ENCODE measurements around the gene NABP2. TPM values are rescaled to one million over a fixed set of nuclear protein-coding genes. Genes with fewer than 3 reads are reported as not detected.

The NABP2 gene
- total RNA-seq, 1 experiment from 2014 or later: 49.0 TPM

GRCh38 chr12:56202366-56202765 lies 21.8 kb upstream of the NABP2 start:
- no peak overlapping the region for H4K8ac ChIP-seq (replicated peaks; ENCODE audit: insufficient read length, low read depth, low read length)
- no peaks in the 10 kb centered on the region for H3K79me2 ChIP-seq (ENCODE audit: insufficient read depth, low read length)
- Mint-ChIP-seq H3K27me3 (ENCODE audit: low read depth) (no peaks in the 10 kb centered on the region), H3K4me3 (no peak overlapping the region), H3K36me3 (ENCODE audit: insufficient read depth in 1 of 3, low read depth in 3 of 3) (peaks cover 12 to 35% (median 25%) of the 10 kb centered on the region in 3 experiments; a peak in 6 of 7 replicates), H3K4me1 (peaks cover 5 to 10% of the 10 kb centered on the region in 2 experiments), H3K9me3 (no peaks in the 10 kb centered on the region), H3K27ac (no peak overlapping the region; a peak in 1 of 7 replicates)
- H3K4me1 ChIP-seq (ENCODE audit: insufficient read depth, low read length): no peaks in the 10 kb centered on the region
- no peak overlapping the region for H3K23ac ChIP-seq (ENCODE audit: insufficient read length, low read depth, low read length)
- H3K23me2 ChIP-seq (ENCODE audit: insufficient read length, low read depth, low read length, poor library complexity, severe bottlenecking): no peaks in the 10 kb centered on the region
- no peak overlapping the region for H3K4me2 ChIP-seq (ENCODE audit: insufficient read depth, insufficient read length, low read length)
- H2BK5ac ChIP-seq (ENCODE audit: insufficient read length, low read length): no peak overlapping the region
- no peak overlapping the region for H3K4ac ChIP-seq (ENCODE audit: low read depth, low read length)
- no peak overlapping the region for H4K91ac ChIP-seq (ENCODE audit: insufficient read length, low read depth, low read length)
- no peak overlapping the region for H3K18ac ChIP-seq (ENCODE audit: insufficient read length, low read depth, low read length)
- H3T11ph ChIP-seq (ENCODE audit: low read length): no peak overlapping the region
- no peak overlapping the region for H2BK12ac ChIP-seq (ENCODE audit: insufficient read length, low read depth, low read length)
- H3K27me3 ChIP-seq (ENCODE audit: insufficient read depth, low read length): no peaks in the 10 kb centered on the region
- no peak overlapping the region for H3K9ac ChIP-seq (ENCODE audit: extremely low read depth, insufficient read length, low read length)
- no CpG with 5 or more reads among the region's 1 CpG for WGBS (ENCODE audit: extremely low coverage, insufficient read length, low lambda C conversion rate)
- H4K5ac ChIP-seq (ENCODE audit: insufficient read length, low read depth, low read length): no peak overlapping the region
- no peak for DNase-seq
- H3K14ac ChIP-seq (ENCODE audit: insufficient read depth, low read length): no peak overlapping the region
- no peaks in the 10 kb centered on the region for H4K20me1 ChIP-seq (ENCODE audit: control insufficient read depth, insufficient read depth, insufficient read length)
- no peak overlapping the region for H2AK5ac ChIP-seq (ENCODE audit: insufficient read length, low read length)
- H3K79me1 ChIP-seq (ENCODE audit: insufficient read depth, low read depth, low read length, poor library complexity, severe bottlenecking): no peaks in the 10 kb centered on the region
- no peaks in the 10 kb centered on the region for H3K9me3 ChIP-seq (ENCODE audit: control insufficient read depth, low read depth, low read length)
- H2BK120ac ChIP-seq (ENCODE audit: low read depth, low read length, poor library complexity, severe bottlenecking): no peak overlapping the region
- H3K27ac ChIP-seq (ENCODE audit: insufficient read length, low read depth, low read length): no peak overlapping the region
- H3K56ac ChIP-seq (ENCODE audit: insufficient read length, low read depth, low read length): no peak overlapping the region
- TF ChIP-seq, protein P1, sequence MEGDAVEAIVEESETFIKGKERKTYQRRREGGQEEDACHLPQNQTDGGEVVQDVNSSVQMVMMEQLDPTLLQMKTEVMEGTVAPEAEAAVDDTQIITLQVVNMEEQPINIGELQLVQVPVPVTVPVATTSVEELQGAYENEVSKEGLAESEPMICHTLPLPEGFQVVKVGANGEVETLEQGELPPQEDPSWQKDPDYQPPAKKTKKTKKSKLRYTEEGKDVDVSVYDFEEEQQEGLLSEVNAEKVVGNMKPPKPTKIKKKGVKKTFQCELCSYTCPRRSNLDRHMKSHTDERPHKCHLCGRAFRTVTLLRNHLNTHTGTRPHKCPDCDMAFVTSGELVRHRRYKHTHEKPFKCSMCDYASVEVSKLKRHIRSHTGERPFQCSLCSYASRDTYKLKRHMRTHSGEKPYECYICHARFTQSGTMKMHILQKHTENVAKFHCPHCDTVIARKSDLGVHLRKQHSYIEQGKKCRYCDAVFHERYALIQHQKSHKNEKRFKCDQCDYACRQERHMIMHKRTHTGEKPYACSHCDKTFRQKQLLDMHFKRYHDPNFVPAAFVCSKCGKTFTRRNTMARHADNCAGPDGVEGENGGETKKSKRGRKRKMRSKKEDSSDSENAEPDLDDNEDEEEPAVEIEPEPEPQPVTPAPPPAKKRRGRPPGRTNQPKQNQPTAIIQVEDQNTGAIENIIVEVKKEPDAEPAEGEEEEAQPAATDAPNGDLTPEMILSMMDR (conservative IDR thresholded peaks at IDR 0.05): no peak
- no peak overlapping the region for H2BK20ac ChIP-seq (ENCODE audit: low read depth, low read length, poor library complexity, severe bottlenecking)
- no peak overlapping the region for H2BK15ac ChIP-seq (ENCODE audit: low read depth, low read length)
- H2AFZ ChIP-seq (ENCODE audit: low read length): no peak overlapping the region
